COLO829 (cell line): ENCODE measurements around the gene ECI2.
"Not testable (repeated sequence)": the region's sequence is repeated elsewhere in the genome, so short reads cannot be mapped to it uniquely, and the experiment has no call there.

ENCODE experiments used
- DNase-seq: peaks from one replicate; pipeline ENCODE4 v3.0.0; 2012; ENCODE audit warnings: low spot score

ECI2 gene

DNA sequence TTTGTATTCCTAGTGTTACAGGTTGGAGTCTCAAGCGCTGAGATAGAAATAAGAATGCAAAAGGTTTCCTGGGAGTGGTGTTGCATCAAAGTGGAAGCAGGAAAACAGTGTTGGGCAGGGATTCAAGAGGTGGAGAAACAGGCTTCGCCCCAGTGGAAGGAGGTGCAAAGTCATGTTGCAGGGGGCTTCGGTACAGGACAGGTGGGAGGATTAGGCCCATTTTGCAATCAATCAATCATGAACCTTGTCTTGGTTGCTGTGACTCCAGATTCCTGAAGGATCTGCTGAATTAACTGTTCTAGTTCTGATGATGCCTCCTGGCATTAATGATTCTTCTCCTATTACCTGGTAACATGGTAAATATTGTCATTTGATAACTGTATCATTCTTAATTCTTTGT, 34.1 kb downstream of the ECI2 start:
- no peak for DNase-seq

DNA sequence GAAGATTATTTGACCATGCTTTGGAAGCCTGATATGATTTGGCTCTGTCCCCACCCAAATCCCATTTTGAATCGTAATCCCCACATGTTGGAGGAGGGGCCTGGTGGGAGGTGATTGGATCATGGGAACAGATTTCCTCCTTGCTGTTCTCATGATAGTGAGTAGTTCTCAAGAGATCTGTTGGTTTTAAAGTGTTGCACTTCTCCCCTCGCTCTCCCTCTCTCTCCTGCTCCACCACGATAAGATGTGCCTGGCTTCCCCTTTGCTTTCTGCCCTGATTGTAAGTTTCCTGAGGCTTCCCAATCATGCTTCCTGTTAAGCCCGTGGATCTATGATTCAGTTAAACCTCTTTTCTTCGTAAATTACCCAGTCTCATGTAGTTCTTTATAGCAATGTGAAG, 34.7 kb downstream of the ECI2 start:
- DNase-seq, result no peak

GRCh38 chr6:4093288-4093687, 42.1 kb downstream of the ECI2 start:
- no peak for DNase-seq

DNA sequence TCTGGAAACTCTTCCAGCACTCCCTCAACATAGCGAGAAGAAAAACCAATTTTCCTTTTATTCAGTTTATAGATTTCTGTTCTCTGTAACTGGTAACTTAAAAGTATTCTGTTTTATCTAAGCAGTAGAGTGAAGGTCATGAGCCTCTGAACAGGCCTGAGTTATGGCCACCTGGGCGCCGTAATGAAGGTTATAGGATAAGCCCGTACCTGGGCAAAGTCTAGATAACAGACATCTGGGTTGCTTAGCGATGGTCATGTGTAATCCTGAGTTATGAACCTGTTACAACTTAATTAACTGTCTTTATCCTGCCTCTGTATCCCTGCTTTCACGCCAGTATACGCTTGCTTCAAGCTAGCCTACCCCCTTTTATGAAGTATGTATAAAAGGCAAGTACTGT, 43.4 kb downstream of the ECI2 start:
- DNase-seq, result no peak

DNA sequence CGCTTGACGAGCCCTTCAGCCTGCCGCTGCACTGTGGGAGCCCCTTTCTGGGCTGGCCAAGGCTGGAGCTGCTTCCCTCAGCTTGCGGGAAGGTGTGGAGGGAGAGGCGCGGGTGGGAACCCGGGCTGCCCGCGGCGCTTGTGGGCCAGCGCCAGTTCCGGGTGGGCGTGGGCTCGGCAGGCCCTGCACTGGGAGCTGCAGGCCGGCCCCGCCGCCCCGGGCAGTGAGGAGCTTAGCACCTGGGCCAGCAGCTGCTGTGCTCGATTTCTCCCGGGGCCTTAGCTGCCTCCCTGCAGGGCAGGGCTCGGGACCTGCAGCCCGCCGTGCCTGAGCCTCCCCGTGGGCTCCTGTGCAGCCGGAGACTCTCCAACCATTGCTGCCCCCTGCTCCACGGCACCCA, 45.3 kb downstream of the ECI2 start:
- DNase-seq, result not testable (repeated sequence)

GRCh38 chr6:4088704-4089103, 46.7 kb downstream of the ECI2 start:
- DNase-seq, result no peak

- no peak for DNase-seq
These were observed 50.1 kb downstream of the ECI2 start for GRCh38 chr6:4085332-4085700.

DNA sequence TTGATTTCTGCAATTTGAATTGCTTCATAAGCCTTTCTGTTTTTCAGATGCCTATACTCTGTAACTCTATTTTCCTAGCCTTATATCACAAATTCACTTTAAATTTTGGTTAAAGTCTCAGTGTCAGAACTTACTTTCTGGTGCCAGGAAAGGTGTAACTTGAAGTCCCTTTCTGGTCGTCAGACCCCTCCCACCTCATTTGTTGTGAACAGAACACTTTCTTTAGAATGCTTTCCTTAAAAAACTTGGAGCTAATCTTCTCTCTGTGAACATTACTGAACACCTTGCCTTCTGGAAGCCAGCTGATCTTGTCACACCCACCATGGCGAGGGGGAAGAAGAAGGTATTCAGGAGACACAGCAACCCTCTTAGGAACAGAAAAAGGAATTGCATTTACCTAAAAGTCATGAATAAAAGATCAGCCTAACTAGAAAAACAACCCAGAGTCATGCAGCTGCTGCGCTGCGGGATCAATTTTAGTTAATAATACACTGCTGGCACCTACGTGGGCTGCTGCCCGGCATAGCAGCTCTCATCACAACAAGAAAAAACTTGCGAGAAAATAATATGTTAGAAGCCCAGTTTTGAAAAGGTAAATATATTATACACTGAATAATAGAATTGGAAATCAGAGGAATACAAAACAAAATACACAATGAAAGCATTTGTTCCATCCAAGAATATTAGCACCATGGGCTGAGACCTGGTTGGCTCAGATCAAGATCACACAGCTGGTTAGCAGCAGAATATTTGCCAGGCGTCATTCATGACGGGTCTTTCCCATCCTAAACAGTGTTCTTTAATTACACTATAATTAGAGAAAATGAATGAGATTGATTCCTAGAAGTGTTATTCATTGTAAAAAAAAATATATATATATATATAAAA, 50.7 kb downstream of the ECI2 start:
- DNase-seq, result no peak

GRCh38 chr6:4078691-4079471, 56.5 kb downstream of the ECI2 start, which contains the start of gene FAM217A:
TSS of gene FAM217A (minus strand) at chr6:4079137. CDS start at chr6:4077414, 1,723 bp downstream.
- no peak for DNase-seq

DNA sequence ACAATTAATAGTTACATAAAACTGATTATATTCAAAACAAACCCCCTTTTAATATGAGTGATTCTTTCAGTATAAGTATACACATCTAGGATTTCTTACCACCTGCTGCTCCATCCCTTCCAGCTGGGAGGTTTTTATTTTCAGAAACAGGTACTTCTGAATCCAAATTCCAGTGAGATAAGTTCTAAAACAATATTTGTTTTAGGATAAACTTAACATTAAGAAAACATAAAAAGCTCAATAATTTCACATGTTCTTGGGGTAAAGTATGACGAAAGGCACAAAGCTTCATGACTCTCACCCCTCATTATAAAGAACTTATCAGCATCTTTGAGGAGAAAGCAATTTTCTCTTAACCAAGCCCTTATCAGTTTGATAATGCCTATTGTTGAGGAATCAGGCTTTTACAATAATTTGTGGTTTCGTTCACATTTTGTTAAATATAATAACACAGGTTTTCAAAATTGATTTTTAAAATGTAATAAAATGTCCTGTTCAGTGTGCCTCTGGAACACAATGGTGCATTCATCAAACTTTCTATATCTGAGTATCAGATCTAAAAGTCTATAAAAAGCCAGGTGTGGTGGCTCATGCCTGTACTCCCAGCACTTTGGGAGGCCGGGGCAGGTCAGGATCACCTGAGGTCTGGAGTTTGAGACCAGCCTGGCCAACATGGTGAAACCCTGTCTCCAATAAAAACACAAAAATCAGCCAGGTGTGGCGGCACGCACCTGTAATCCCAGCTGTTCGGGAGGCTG, 60.7 kb downstream of the ECI2 start:
- DNase-seq, result no peak

DNA sequence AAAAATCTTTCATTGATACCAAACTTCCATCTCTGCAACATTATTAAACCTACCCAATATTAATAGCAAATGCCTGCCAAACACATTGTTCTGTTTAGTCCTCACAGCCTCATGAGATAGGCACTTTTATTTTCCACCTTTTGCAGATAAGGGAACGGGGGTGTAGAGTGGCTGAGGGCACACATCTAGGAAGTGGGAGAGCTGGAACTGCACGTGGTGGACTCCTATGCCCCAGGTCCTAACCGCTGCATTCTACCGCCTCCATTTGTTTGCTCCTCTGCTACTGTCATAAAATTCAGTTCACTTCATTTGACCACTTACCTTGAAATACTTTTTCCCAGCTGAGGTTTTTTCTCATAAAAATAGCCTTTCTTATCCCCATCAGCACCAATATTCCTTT, 64.0 kb downstream of the ECI2 start:
- DNase-seq, result no peak

GRCh38 chr6:4069199-4069598, 66.2 kb downstream of the ECI2 start:
- DNase-seq, result no peak

GRCh38 chr6:4067673-4068072, 67.7 kb downstream of the ECI2 start:
- DNase-seq, result no peak

- DNase-seq, result no peak
These were observed 69.2 kb downstream of the ECI2 start for GRCh38 chr6:4066029-4066755.
